Colonic mucosa (tissue), 4 donors: ENCODE data around the gene C1orf226. TPM values are rescaled to one million over a fixed set of nuclear protein-coding genes. Genes with fewer than 3 reads are reported as not detected.

Experiments used
- DNase-seq: peaks from one replicate; pipeline ENCODE4 v3.0.0-alpha.2; 2020
- H3K27ac ChIP-seq: fragments of 200-600 bp; one replicate; pipeline ENCODE4 v1.8.0; 2021
- H3K27me3 ChIP-seq: fragments of 200-600 bp; one replicate; pipeline ENCODE4 v1.8.0; 2021
- H3K36me3 ChIP-seq: fragments of 200-600 bp; one replicate; pipeline ENCODE4 v1.8.0; 2021
- H3K4me1 ChIP-seq: fragments of 200-600 bp; one replicate; pipeline ENCODE4 v1.8.0; 2021; ENCODE audit warnings: mild to moderate bottlenecking
- H3K4me3 ChIP-seq: fragments of 200-600 bp; one replicate; pipeline ENCODE4 v1.8.0; 2021
- H3K9ac ChIP-seq, 2 donors: one replicate each; pipeline ENCODE4 v1.7.0; 2013; ENCODE audit warnings: control low read depth in 2 of 2, low read depth in 2 of 2, low read length in 2 of 2
- H3K9me3 ChIP-seq: fragments of 200-600 bp; one replicate; pipeline ENCODE4 v1.8.0; 2021
- CTCF ChIP-seq: fragments of 200-600 bp; IDR thresholded peaks from one replicate; pipeline ENCODE4 v1.8.0; 2022; ENCODE audit warnings: antibody characterized with exemption, mild to moderate bottlenecking
- intact Hi-C: fragments of 100-400 bp; cut with DNase I; formaldehyde crosslinking; loops from one replicate; pipeline ENCODE4 v1.14.1; 2022
- total RNA-seq, 2 donors: library from RNA; stranded (reverse); fragmentation: NEBNext Ultra II Directional in 1 of 2; extraction: Animal tissue kit (Norgen Biotek cat#: 25700) in 1 of 2; gene quantifications; one replicate each; pipeline ENCODE4 v1.2.1, GENCODE V29; 2021
- donor health status: healthy.
- donor health status: DM: no; HTN: no; CAD: no.
- donor health status: DM: no; HTN: no; CAD: no.

The C1orf226 gene
- total RNA-seq, 2 donors from 2014 or later: 26.9 to 54.0 TPM

GRCh38 chr1:162404550-162405160 lies 23.1 kb downstream of the C1orf226 start:
- Histone ChIP-seq H3K9ac (no peak overlapping the region), H3K27me3 (no peaks in the 10 kb centered on the region), H3K36me3 (no peaks in the 10 kb centered on the region)

DNA sequence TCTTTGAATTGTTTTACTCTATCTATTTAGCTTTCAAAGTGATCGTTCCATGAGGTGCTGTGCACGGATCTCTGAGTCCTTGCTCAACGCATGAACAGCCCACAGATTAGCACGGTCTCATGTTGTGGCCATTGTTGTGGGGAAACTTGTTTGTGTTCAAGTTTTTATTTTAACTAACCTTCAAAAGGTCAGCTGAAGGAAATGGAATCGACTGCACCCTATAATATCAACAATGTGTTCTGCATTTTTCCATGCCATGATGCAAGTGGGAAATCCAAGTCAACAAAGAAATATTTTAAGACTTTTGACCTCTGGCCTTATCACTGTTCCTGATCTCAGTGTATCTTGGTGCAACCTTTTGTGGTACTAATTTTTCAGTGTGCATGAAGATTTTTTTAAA lies 24.3 kb downstream of the C1orf226 start:
- H3K9me3 ChIP-seq: no peaks in the 10 kb centered on the region
- no peak overlapping the region for H3K27ac ChIP-seq
- no peak for TF ChIP-seq CTCF
- H3K4me1 ChIP-seq: no peaks in the 10 kb centered on the region
- H3K9ac ChIP-seq: no peak overlapping the region
- no peaks in the 10 kb centered on the region for H3K27me3 ChIP-seq
- intact Hi-C loops: no loop called here
- DNase-seq: no peak
- no peaks in the 10 kb centered on the region for H3K36me3 ChIP-seq
- H3K4me3 ChIP-seq: no peak overlapping the region

More at GRCh38 chr1:162404550-162405160, 23.1 kb downstream of the C1orf226 start:
- no peaks in the 10 kb centered on the region for H3K9me3 ChIP-seq
- no peak overlapping the region for H3K4me3 ChIP-seq
- DNase-seq: no peak
- intact Hi-C loops: no loop called here
- TF ChIP-seq CTCF: no peak
- H3K4me1 ChIP-seq: no peaks in the 10 kb centered on the region
- no peak overlapping the region for H3K27ac ChIP-seq

- H3K9ac ChIP-seq: no peak overlapping the region
- H3K36me3 ChIP-seq: no peaks in the 10 kb centered on the region
- TF ChIP-seq CTCF: no peak
- H3K4me3 ChIP-seq: no peak overlapping the region
- DNase-seq: no peak
- intact Hi-C loops: no loop called here
- no peak overlapping the region for H3K27ac ChIP-seq
- H3K9me3 ChIP-seq: no peaks in the 10 kb centered on the region
- no peaks in the 10 kb centered on the region for H3K4me1 ChIP-seq
- H3K27me3 ChIP-seq: no peaks in the 10 kb centered on the region
Observed at GRCh38 chr1:162406811-162407210, 25.3 kb downstream of the C1orf226 start.

- TF ChIP-seq CTCF: no peak
- no peaks in the 10 kb centered on the region for H3K9me3 ChIP-seq
Observed at GRCh38 chr1:162407539-162407938, 26.0 kb downstream of the C1orf226 start.

GRCh38 chr1:162412002-162412401 lies 30.5 kb downstream of the C1orf226 start, which contains the start of gene SH2D1B:
Gene SH2D1B (minus strand): TSS chr1:162412136. CDS start chr1:162412016, 120 bp downstream.
- Histone ChIP-seq H3K27me3 (no peaks in the 10 kb centered on the region), H3K36me3 (no peaks in the 10 kb centered on the region), H3K9ac (no peak within 1 kb of the TSS), H3K9me3 (no peaks in the 10 kb centered on the region), H3K4me3 (no peak within 1 kb of the TSS), H3K27ac (no peak within 1 kb of the TSS), H3K4me1 (no peaks in the 10 kb centered on the region)
- intact Hi-C loops: no loop called here
- no peak for DNase-seq
- no peak for TF ChIP-seq CTCF

More at GRCh38 chr1:162407539-162407938, 26.0 kb downstream of the C1orf226 start:
- intact Hi-C loops: no loop called here
- Histone ChIP-seq H3K4me1 (no peaks in the 10 kb centered on the region), H3K36me3 (no peaks in the 10 kb centered on the region), H3K9ac (no peak overlapping the region), H3K4me3 (no peak overlapping the region), H3K27me3 (no peaks in the 10 kb centered on the region), H3K27ac (no peak overlapping the region)
- DNase-seq: no peak
